ENCODE data around the gene CSH1.

- TF ChIP-seq ESRRA (IDR thresholded peaks at IDR 0.05; ENCODE audit: borderline replicate concordance, low read length) (no peak), KDM1A (IDR thresholded peaks at IDR 0.05; ENCODE audit: low read depth) (no peak), CTCF (IDR thresholded peaks at IDR 0.05) (no peak), RAD21 (conservative IDR thresholded peaks at IDR 0.05 in 1 of 2, IDR thresholded peaks at IDR 0.05 in 1 of 2) (no peak)
Measured at GRCh38 chr17:63934183-63935112, 38.1 kb upstream of the CSH1 start.

All from A549 (cell line).